Thoracic aorta (tissue), 2 donors: ENCODE data around the gene PPM1H. TPM values are rescaled to one million over a fixed set of nuclear protein-coding genes. Genes with fewer than 3 reads are reported as not detected.

Experiments
- ATAC-seq: fragments of 150-250 bp; one replicate; pipeline ENCODE4 v1.8.0; 2017; ENCODE audit warnings: low read depth; ENCODE audit not compliant: insufficient number of reproducible peaks, low FRiP score
- DNase-seq: peaks from one replicate; pipeline ENCODE4 v3.0.0-alpha.2; 2020; ENCODE audit warnings: low spot score
- H3K27ac ChIP-seq, 2 donors: fragments of 200-600 bp; sonication (generic); 1 replicate in 1 of 2; 2 replicates in 1 of 2; pipeline ENCODE4 v1.5.1; 2016; ENCODE audit warnings: mild to moderate bottlenecking in 2 of 2, moderate library complexity in 2 of 2
- H3K27me3 ChIP-seq: fragments of 200-600 bp; sonication (generic); replicated peaks from 2 replicates; pipeline ENCODE4 v1.6.0; 2016; ENCODE audit warnings: mild to moderate bottlenecking; ENCODE audit not compliant: insufficient read depth
- H3K36me3 ChIP-seq: fragments of 200-600 bp; sonication (generic); one replicate; pipeline ENCODE4 v1.5.1; 2016
- H3K4me1 ChIP-seq, 2 donors: fragments of 200-600 bp; sonication (generic); 1 replicate in 1 of 2; 2 replicates in 1 of 2; pipeline versions ENCODE4 v1.5.1 to v1.6.0; 2016; ENCODE audit warnings: low read depth in 2 of 2, mild to moderate bottlenecking in 1 of 2; ENCODE audit not compliant: control insufficient read depth in 1 of 2
- H3K4me3 ChIP-seq: fragments of 200-600 bp; sonication (generic); 2 replicates; pipeline ENCODE4 v1.5.1; 2016; ENCODE audit warnings: mild to moderate bottlenecking
- H3K9me3 ChIP-seq: fragments of 200-600 bp; sonication (generic); 2 replicates; pipeline ENCODE4 v1.5.1; 2016
- total RNA-seq, 2 donors: library from RNA; depleted of rRNA; stranded (reverse); fragments of >200 nt; gene quantifications; one replicate each; pipeline versions ENCODE4 v1.1.0 to v1.2.3, GENCODE V29; 2016
- TF ChIP-seq, protein P1 (sequence below): fragments of 200-600 bp; sonication (generic); IDR thresholded peaks from one replicate; pipeline ENCODE4 v1.5.1; 2019; ENCODE audit warnings: antibody characterized with exemption

Gene PPM1H
- total RNA-seq, 2 donors from 2014 or later: 9.1 to 10.3 TPM

DNA sequence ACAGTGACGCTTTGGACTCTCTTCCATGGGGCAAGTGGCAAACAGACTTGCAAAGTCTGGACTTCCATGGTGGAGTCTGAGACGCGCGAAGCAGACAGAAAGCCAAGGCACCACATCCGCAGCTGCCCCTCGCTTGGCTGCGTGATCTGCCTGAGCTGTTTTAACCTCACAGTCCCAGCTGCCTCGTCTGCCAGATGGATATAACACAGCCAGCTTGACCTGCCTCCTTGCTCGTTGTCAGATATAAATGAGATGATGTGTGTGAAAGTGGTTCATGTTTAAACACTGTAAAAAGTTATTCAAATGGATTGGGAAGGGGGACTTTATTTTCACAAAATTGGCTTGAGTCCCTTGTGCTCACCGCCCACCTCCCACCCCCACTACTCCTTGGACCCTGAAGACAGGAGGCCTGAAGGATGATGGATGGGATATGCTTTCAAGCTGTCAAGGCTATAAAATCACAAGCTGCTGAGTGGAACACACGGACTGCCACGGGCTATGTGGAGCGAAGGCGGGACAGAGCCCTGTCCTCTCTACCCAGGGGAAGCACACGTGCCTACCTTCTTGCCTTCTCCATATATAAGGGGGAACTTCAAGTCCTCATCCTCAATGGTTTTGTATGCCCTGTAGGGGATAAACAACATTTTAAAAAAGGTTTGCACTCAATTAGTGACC lies 241.4 kb downstream of the PPM1H start:
- TF ChIP-seq, protein P1, sequence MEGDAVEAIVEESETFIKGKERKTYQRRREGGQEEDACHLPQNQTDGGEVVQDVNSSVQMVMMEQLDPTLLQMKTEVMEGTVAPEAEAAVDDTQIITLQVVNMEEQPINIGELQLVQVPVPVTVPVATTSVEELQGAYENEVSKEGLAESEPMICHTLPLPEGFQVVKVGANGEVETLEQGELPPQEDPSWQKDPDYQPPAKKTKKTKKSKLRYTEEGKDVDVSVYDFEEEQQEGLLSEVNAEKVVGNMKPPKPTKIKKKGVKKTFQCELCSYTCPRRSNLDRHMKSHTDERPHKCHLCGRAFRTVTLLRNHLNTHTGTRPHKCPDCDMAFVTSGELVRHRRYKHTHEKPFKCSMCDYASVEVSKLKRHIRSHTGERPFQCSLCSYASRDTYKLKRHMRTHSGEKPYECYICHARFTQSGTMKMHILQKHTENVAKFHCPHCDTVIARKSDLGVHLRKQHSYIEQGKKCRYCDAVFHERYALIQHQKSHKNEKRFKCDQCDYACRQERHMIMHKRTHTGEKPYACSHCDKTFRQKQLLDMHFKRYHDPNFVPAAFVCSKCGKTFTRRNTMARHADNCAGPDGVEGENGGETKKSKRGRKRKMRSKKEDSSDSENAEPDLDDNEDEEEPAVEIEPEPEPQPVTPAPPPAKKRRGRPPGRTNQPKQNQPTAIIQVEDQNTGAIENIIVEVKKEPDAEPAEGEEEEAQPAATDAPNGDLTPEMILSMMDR: no peak
- Histone ChIP-seq H3K36me3 (no peaks in the 10 kb centered on the region), H3K9me3 (no peaks in the 10 kb centered on the region), H3K27ac (peak overlapping the region; percentile 61 to 66), H3K27me3 (no peaks in the 10 kb centered on the region), H3K4me1 (peaks cover 0 to 44% of the 10 kb centered on the region in 2 donors), H3K4me3 (no peak overlapping the region)
- ATAC-seq (no peak), DNase-seq (no peak)

DNA sequence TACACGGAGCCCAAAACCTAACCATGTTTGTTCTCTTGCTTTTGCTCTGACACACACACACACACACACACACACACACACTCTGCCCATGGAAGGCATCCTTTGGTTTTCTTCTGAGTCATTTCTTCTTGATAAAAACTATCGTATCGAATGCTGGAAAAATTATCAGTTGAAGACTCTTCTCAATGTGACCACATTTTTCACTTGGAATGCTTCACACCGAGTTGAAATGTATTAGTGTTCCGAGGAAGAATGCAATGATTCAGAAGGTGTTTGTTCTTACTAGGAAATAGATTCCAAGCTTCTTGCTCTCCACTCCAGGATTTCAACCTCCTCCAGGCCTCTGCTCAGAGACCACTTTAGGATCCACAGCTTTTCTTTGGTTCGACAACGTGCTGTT lies 242.1 kb downstream of the PPM1H start:
- TF ChIP-seq, protein P1: no peak
- H3K4me3 ChIP-seq: no peak overlapping the region
- H3K27ac ChIP-seq: peak overlapping the region; percentile 61 to 66
- ATAC-seq: peak; percentile 10
- H3K9me3 ChIP-seq: no peaks in the 10 kb centered on the region
- no peak for DNase-seq
- no peaks in the 10 kb centered on the region for H3K27me3 ChIP-seq
- H3K4me1 ChIP-seq: peaks cover 0 to 46% of the 10 kb centered on the region in 2 donors
- no peaks in the 10 kb centered on the region for H3K36me3 ChIP-seq

DNA sequence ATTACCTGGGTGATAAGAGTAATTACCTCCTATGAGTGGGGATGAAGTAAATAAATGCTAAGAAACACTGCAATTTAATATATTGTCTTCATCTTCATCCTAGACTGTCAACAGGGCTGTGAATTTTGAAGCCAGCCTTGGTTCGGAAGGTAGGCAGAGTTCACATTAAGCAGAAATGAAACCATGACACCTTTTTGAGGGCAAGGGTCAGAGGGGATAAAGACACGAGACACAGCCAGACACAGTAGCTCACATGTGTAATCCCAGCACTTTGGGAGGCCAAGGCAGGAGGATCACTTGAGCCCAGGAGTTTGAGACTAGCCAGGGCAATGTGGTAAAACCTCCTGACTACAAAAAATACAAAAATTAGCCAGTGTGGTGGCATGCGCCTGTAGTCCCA lies 243.6 kb downstream of the PPM1H start:
- H3K4me3 ChIP-seq: no peak overlapping the region
- H3K36me3 ChIP-seq: no peaks in the 10 kb centered on the region
- no peaks in the 10 kb centered on the region for H3K27me3 ChIP-seq
- no peaks in the 10 kb centered on the region for H3K9me3 ChIP-seq
- H3K27ac ChIP-seq: no peak overlapping the region
- peaks cover 0 to 62% of the 10 kb centered on the region in 2 donors for H3K4me1 ChIP-seq
- DNase-seq (no peak), ATAC-seq (no peak)
- TF ChIP-seq, protein P1: no peak

DNA sequence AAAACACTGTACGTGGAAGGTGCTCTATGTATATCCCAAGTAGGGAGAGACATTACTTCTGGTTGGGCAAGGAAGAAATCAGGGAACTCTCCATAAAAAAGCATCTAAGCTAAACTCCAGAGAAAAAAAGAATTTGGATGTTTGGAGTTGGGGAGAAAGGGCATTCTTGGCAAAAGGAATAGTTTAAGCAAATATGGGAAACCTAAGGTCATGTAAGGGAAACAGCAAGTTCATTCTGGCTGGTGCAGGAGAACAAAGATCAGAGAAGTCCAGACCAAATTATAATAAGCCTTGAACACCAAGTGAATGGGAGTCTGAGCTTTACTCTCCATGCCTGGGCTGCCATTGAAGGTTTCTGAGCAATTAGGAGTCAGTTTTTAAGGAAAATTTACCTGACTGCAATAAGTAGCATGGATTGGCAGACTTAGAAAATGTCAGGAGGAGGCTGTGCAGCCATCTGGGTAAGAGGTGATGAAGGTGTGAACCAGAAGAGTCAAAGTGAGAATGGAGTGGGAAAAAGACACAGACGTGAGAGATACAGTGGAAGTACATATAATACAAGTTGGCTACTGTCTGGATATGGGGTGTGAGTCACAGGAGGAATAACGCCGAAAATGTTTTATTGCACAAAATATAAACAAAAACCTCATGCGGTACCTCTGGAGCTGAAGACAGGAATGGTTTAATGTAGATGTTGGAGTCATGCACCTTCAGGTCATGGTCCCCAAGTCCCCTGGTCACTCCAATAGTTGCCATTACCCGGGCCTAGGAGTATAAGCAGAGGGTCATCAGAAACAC lies 245.7 kb downstream of the PPM1H start:
- Histone ChIP-seq H3K4me1 (peaks cover 6 to 66% of the 10 kb centered on the region in 2 donors), H3K4me3 (no peak overlapping the region), H3K27ac (no peak overlapping the region), H3K9me3 (no peaks in the 10 kb centered on the region), H3K27me3 (no peaks in the 10 kb centered on the region), H3K36me3 (no peaks in the 10 kb centered on the region)
- TF ChIP-seq, protein P1: no peak
- ATAC-seq (no peak), DNase-seq (no peak)

DNA sequence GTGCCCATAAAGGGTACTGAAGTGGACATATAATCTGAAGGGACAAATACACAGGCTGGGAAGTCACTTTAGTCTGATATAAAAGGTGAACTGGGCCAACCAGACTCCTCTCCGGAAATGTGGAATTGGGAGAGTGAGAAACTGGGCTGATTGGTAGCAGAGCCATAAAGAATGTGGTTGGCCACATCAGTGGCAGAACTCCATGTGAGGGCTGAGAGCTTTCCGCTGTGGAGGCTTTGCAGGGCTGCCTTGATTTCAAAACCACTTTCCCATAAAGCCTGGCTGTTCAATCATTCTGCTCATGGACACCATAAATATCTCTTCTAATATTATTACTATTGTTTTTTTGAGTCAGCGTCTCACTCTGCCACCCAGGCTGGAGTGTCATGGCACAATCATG lies 248.0 kb downstream of the PPM1H start:
- ATAC-seq: no peak
- no peak overlapping the region for H3K4me3 ChIP-seq
- no peaks in the 10 kb centered on the region for H3K9me3 ChIP-seq
- H3K36me3 ChIP-seq: no peaks in the 10 kb centered on the region
- H3K27me3 ChIP-seq: no peaks in the 10 kb centered on the region
- DNase-seq: no peak
- peak overlapping the region; percentile 26 to 52 for H3K27ac ChIP-seq
- peaks cover 14 to 60% of the 10 kb centered on the region in 2 donors for H3K4me1 ChIP-seq
- TF ChIP-seq, protein P1: no peak
